K562 (cell line): ENCODE measurements around the gene CLCF1. TPM values are rescaled to one million over a fixed set of nuclear protein-coding genes. Genes with fewer than 3 reads are reported as not detected.

Experiments used
- ATAC-seq: fragments of 200-7000 bp; cut with Tn5 transposase; 3 replicates; pipeline ENCODE4 v1.9.1; 2020; ENCODE audit warnings: moderate library complexity
- BruUV-seq: library from RNA; stranded (reverse); fragments of 400-500 nt; replicated peaks from 2 replicates; lab custom pipeline; 2021; lab: Mats Ljungman, UMichigan
- CTCF ChIA-PET: fragments of 300-600 bp; formaldehyde crosslinking; extraction: SDS; loops from one replicate; lab custom pipeline; 2021; ENCODE audit warnings: low intra/inter-chr PET ratio; lab: Yijun Ruan, JAX
- POLR2A ChIA-PET: fragments of 300-600, 350-650 bp; sonication (Branson Sonifier 250); formaldehyde crosslinking; extraction: SDS; loops from one replicate; lab custom pipeline; 2021; ENCODE audit warnings: antibody characterized with exemption, inconsistent platforms; lab: Yijun Ruan, JAX
- DNase-seq, 4 experiments: peaks; one replicate each; pipeline versions ENCODE4 v3.0.0 to v3.0.0-alpha.2; 2011 to 2018; ENCODE audit warnings: low spot score in 3 of 4, mixed read lengths in 3 of 4; ENCODE audit errors: extremely low read depth in 1 of 4
- FAIRE-seq: peaks from 2 replicates; lab custom pipeline; 2011; peaks lifted over from hg19 to GRCh38; lab: Jason Lieb, UNC
- H2AFZ ChIP-seq: 2 replicates; pipeline ENCODE4 v1.6.0; 2011; ENCODE audit warnings: low read depth, low read length, control low read depth, inconsistent platforms
- H3K27ac ChIP-seq: fragments of 200-600 bp; 3 replicates; pipeline ENCODE4 v1.8.0; 2011; ENCODE audit warnings: low read depth, mild to moderate bottlenecking, control low read depth, inconsistent platforms, low read length, moderate library complexity, mixed read lengths; ENCODE audit errors: extremely low read depth
- H3K27me3 ChIP-seq, 2 experiments: fragments of 300-600 bp in 1 of 2; 2 replicates in 1 of 2; 3 replicates in 1 of 2; pipeline versions ENCODE4 v1.6.0 to v1.8.0; 2011; ENCODE audit warnings: inconsistent platforms in 2 of 2, low read length in 2 of 2, mild to moderate bottlenecking in 1 of 2, mixed read lengths in 1 of 2, moderate library complexity in 1 of 2; ENCODE audit not compliant: control insufficient read depth in 2 of 2, insufficient read depth in 2 of 2
- H3K36me3 ChIP-seq: fragments of 300-600 bp; 3 replicates; pipeline ENCODE4 v1.8.0; 2011; ENCODE audit warnings: mild to moderate bottlenecking, low read length, inconsistent platforms; ENCODE audit not compliant: control insufficient read depth, insufficient read depth
- H3K4me1 ChIP-seq, 2 experiments: fragments of 200-600 bp in 1 of 2; replicated peaks in 1 of 2; 2 replicates in 1 of 2; 3 replicates in 1 of 2; pipeline versions ENCODE4 v1.5.1 to v1.8.0; 2011; ENCODE audit warnings: inconsistent platforms in 2 of 2, low read length in 2 of 2, mild to moderate bottlenecking in 1 of 2, mixed read lengths in 1 of 2, moderate library complexity in 1 of 2; ENCODE audit not compliant: control insufficient read depth in 2 of 2, insufficient read depth in 2 of 2
- H3K4me2 ChIP-seq: 2 replicates; pipeline ENCODE4 v1.6.1; 2011; ENCODE audit warnings: low read length, control low read depth, inconsistent platforms, mixed read lengths; ENCODE audit not compliant: insufficient read depth
- H3K4me3 ChIP-seq: fragments of 200-600 bp; sonication (generic), shearing (Covaris generic); 2 replicates; pipeline ENCODE4 v1.5.1; 2016; ENCODE audit warnings: control low read depth, inconsistent platforms
- H3K79me2 ChIP-seq: fragments of 200-600 bp; 3 replicates; pipeline ENCODE4 v1.8.0; 2011; ENCODE audit warnings: low read length, inconsistent platforms; ENCODE audit not compliant: control insufficient read depth, insufficient read depth
- H3K9ac ChIP-seq, 2 experiments: 2 replicates each; pipeline versions ENCODE4 v1.6.0 to v1.6.1; 2011; ENCODE audit warnings: low read depth in 2 of 2, low read length in 2 of 2, control low read depth in 1 of 2, inconsistent platforms in 1 of 2, mild to moderate bottlenecking in 1 of 2, mixed read lengths in 1 of 2; ENCODE audit not compliant: insufficient read depth in 1 of 2
- H3K9me1 ChIP-seq: one replicate; pipeline ENCODE4 v1.6.0; 2011; ENCODE audit warnings: inconsistent platforms, mild to moderate bottlenecking, low read length, moderate library complexity; ENCODE audit not compliant: control insufficient read depth, insufficient read depth
- H3K9me3 ChIP-seq: replicated peaks from 2 replicates; pipeline ENCODE4 v1.5.1; 2011; ENCODE audit warnings: low read depth, low read length, inconsistent platforms; ENCODE audit not compliant: control insufficient read depth, insufficient read depth
- H4K20me1 ChIP-seq: replicated peaks from 2 replicates; pipeline ENCODE4 v1.6.1; 2011; ENCODE audit warnings: low read length, inconsistent platforms, mixed read lengths; ENCODE audit not compliant: control insufficient read depth, insufficient read depth
- DPF2 ChIP-seq: fragments of 450-650 bp; IDR thresholded peaks from 2 replicates; pipeline ENCODE4 v1.6.1; 2016
- KLF13 ChIP-seq: fragments of 450-650 bp; IDR thresholded peaks from 2 replicates; pipeline ENCODE4 v1.6.1; 2016; ENCODE audit warnings: missing genetic modification characterization, low read depth, mild to moderate bottlenecking, missing compliant biosample characterization, moderate library complexity, borderline replicate concordance
- MED1 ChIP-seq: sonication (generic); formaldehyde crosslinking; IDR thresholded peaks from 2 replicates; pipeline ENCODE4 v1.8.1; 2023; ENCODE audit warnings: missing genetic modification reagents, borderline replicate concordance
- NFIC ChIP-seq: fragments of 450-650 bp; IDR thresholded peaks from 2 replicates; pipeline ENCODE4 v1.6.1; 2017; ENCODE audit warnings: mild to moderate bottlenecking, inconsistent platforms
- POLR2G ChIP-seq: fragments of 200-400 bp; formaldehyde crosslinking; IDR thresholded peaks from 2 replicates; pipeline ENCODE4 v1.6.1; 2017; ENCODE audit warnings: low read depth, mild to moderate bottlenecking, antibody characterized with exemption, low read length, moderate library complexity
- PTRF ChIP-seq: fragments of 450-650 bp; IDR thresholded peaks from 2 replicates; pipeline ENCODE4 v1.6.1; 2016; ENCODE audit warnings: mild to moderate bottlenecking, missing genetic modification characterization, missing compliant biosample characterization
- SMAD4 ChIP-seq: fragments of 250-450 bp; sonication (Bioruptor Pico); conservative IDR thresholded peaks from 2 replicates; pipeline ENCODE4 v1.8.0; 2021; ENCODE audit warnings: inconsistent platforms, mild to moderate bottlenecking, moderate library complexity
- TAL1 ChIP-seq: fragments of 450-650 bp; IDR thresholded peaks from 2 replicates; pipeline ENCODE4 v1.6.1; 2016; ENCODE audit warnings: mild to moderate bottlenecking
- ZKSCAN1 ChIP-seq: fragments of 150-350 bp; IDR thresholded peaks from 2 replicates; pipeline ENCODE4 v1.6.1; 2016; ENCODE audit warnings: low read depth, low read length
- ZNF212 ChIP-seq: fragments of 450-650 bp; formaldehyde crosslinking; IDR thresholded peaks from 2 replicates; pipeline ENCODE4 v1.4.0; 2020; ENCODE audit warnings: mild to moderate bottlenecking
- ZNF740 ChIP-seq, 3 experiments: fragments of 200-800 bp in 1 of 3; sonication (Bioruptor generic) in 1 of 3; sonication (generic) in 1 of 3; formaldehyde crosslinking in 1 of 3; IDR thresholded peaks; 2 replicates each; pipeline versions ENCODE4 v1.6.1 to v1.8.0; 2016 to 2022; ENCODE audit warnings: mild to moderate bottlenecking in 2 of 3, missing compliant biosample characterization in 2 of 3, missing genetic modification characterization in 2 of 3, missing genetic modification reagents in 1 of 3
- ZZZ3 ChIP-seq: fragments of 450-650 bp; IDR thresholded peaks from 2 replicates; pipeline ENCODE4 v1.6.1; 2016; ENCODE audit warnings: antibody characterized with exemption, mild to moderate bottlenecking, moderate library complexity
- WGBS: fragments of 100-300 bp; shearing (Covaris generic); methylation state at CpG from one replicate; pipeline ENCODE4 v1.1.6; 2016; ENCODE audit warnings: low coverage, mixed read lengths; ENCODE audit not compliant: insufficient coverage; ENCODE audit errors: missing lambda C conversion rate; 5-methylcytosine and 5-hydroxymethylcytosine counted together
- in situ Hi-C: fragments of 300-500 bp; cut with MboI; formaldehyde crosslinking; loops from 4 replicates; pipeline ENCODE4 v1.15.0; 2018; ENCODE audit warnings: inconsistent platforms, mixed read lengths
- intact Hi-C: fragments of 100-400 bp; cut with micrococcal nuclease; formaldehyde crosslinking; loops from 2 replicates; pipeline ENCODE4 v1.14.2; 2022
- polyA plus RNA-seq, 8 experiments: library from polyadenylated mRNA; depleted of rRNA in 4 of 8; stranded (reverse) in 5 of 8; unstranded in 3 of 8; fragments of >200 nt; fragmentation: Nextera tagmentation in 2 of 8; fragmentation: Illumina TruSeq in 1 of 8; extraction: Ambion mirVana in 2 of 8; extraction: Trizol in 1 of 8; gene quantifications; 2 replicates each; pipeline versions ENCODE4 v1.2.1 to v1.2.3, GENCODE V29; 2011 to 2014; ENCODE audit warnings: inconsistent platforms in 1 of 8, missing spikeins in 1 of 8
- total RNA-seq, 7 experiments: library from RNA; depleted of rRNA in 6 of 7; stranded (reverse); fragments of >200 nt in 6 of 7; fragmentation: Illumina TruSeq in 2 of 7; extraction: Trizol in 2 of 7; gene quantifications; 2 replicates each; pipeline versions ENCODE4 v1.2.1 to v1.2.3, GENCODE V29; 2011 to 2021; ENCODE audit warnings: low replicate concordance in 1 of 7
- TF ChIP-seq, protein P1 (sequence below): sonication (generic); formaldehyde crosslinking; IDR thresholded peaks from 2 replicates; pipeline ENCODE4 v1.8.0; 2022; ENCODE audit warnings: mild to moderate bottlenecking, missing genetic modification reagents, borderline replicate concordance
- TF ChIP-seq, protein P2 (sequence below): fragments of 450-650 bp; conservative IDR thresholded peaks from 2 replicates; pipeline ENCODE4 v1.6.1; 2016; ENCODE audit warnings: missing genetic modification characterization, low read depth, mild to moderate bottlenecking, missing compliant biosample characterization, moderate library complexity

CLCF1 gene
- total and polyA plus RNA-seq, 9 of the 15 experiments (the other 6 are each of a cell fraction or from before 2014, with no cell fraction given): 0.49 to 5.8 (median 3.0) TPM

DNA sequence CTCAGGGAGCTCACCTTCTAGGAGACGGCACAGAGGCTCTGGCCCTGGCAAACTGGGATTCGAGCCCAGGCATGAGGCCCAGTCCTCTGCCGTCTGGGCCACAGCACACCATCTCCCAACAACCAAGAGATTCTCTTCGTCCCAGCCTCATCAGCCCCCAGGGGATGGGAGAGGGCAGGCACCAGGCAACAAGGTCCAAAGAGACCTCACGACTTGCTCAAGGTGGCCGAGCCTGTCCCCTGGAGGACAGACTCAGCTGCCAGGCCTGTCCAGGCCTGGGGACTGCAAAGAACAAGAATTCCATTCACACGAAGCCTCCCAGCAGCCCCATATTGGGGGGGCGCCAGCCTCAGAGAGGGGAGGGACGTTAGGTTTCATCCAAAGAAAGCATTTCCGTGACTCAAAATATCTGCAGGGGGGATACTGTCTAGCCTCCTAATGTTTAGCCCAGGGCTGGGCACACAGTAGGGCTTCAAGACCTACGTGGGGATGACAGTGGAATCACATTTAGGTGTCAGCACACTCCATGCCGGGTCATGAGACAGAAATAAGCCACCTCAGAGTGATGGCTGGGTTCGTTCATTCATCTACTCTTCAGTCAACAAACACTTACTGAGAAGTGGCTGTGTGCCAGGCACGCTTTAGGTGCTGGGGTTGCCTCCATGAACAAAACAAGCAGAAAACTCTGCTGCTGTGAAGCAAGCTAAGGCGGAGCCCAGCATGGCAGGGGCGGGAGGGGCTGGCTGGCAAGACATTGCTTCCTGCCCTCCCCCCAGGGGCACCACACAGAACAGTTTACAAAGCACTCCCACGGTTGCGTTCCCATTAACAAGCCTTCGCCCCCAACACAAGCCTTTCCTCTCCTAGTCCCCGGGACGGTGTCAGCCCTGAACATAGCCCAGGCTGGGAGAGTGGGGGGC, 43.3 kb upstream of the CLCF1 start:
- WGBS: 40% methylated on average over 21 of the region's 21 CpGs
- TF ChIP-seq ZZZ3: no peak
- TF ChIP-seq ZNF212 (CRISPR knock-in tag): no peak
- TF ChIP-seq DPF2: no peak
- TF ChIP-seq ZKSCAN1: peak; percentile 96
- no peak for TF ChIP-seq KLF13
- TF ChIP-seq TAL1: no peak
- TF ChIP-seq SMAD4: no peak
- peak; percentile 32; the same call in 1 of the 2 replicates for TF ChIP-seq ZNF740 (CRISPR knock-in tag; IDR thresholded peaks at IDR 0.05)
- no peak for TF ChIP-seq ZNF740 (tag; IDR thresholded peaks at IDR 0.05)
- peak; percentile 68 for TF ChIP-seq NFIC
- TF ChIP-seq PTRF (tag): no peak
- TF ChIP-seq, protein P1, sequence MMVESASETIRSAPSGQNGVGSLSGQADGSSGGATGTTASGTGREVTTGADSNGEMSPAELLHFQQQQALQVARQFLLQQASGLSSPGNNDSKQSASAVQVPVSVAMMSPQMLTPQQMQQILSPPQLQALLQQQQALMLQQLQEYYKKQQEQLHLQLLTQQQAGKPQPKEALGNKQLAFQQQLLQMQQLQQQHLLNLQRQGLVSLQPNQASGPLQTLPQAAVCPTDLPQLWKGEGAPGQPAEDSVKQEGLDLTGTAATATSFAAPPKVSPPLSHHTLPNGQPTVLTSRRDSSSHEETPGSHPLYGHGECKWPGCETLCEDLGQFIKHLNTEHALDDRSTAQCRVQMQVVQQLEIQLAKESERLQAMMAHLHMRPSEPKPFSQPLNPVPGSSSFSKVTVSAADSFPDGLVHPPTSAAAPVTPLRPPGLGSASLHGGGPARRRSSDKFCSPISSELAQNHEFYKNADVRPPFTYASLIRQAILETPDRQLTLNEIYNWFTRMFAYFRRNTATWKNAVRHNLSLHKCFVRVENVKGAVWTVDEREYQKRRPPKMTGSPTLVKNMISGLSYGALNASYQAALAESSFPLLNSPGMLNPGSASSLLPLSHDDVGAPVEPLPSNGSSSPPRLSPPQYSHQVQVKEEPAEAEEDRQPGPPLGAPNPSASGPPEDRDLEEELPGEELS: no peak
- TF ChIP-seq MED1 (CRISPR knock-in tag): no peak
- 0 out of 2 replicates have a peak, but pooled peaks have one; percentile 27 for TF ChIP-seq POLR2G
- TF ChIP-seq, protein P2, sequence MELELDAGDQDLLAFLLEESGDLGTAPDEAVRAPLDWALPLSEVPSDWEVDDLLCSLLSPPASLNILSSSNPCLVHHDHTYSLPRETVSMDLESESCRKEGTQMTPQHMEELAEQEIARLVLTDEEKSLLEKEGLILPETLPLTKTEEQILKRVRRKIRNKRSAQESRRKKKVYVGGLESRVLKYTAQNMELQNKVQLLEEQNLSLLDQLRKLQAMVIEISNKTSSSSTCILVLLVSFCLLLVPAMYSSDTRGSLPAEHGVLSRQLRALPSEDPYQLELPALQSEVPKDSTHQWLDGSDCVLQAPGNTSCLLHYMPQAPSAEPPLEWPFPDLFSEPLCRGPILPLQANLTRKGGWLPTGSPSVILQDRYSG (tag): no peak
- Histone ChIP-seq H3K27me3 (no peaks in the 10 kb centered on the region), H3K36me3 (no peaks in the 10 kb centered on the region), H4K20me1 (no peaks in the 10 kb centered on the region; the same call in 1 of the 2 replicates), H3K79me2 (peaks cover 8% of the 10 kb centered on the region; the same call in 1 of the 3 replicates), H3K4me2 (no peak overlapping the region), H2AFZ (no peak overlapping the region), H3K9me1 (no peaks in the 10 kb centered on the region), H3K9ac (no peak overlapping the region), H3K27ac (no peak overlapping the region), H3K4me3 (no peak overlapping the region), H3K9me3 (no peaks in the 10 kb centered on the region), H3K4me1 (peaks cover 19 to 77% of the 10 kb centered on the region in 2 experiments)
- POLR2A ChIA-PET: interaction anchor here (0.7 to 2.3 kb wide), 4 partner anchors 8 to 622 kb away, joined by 3 to 8 read pairs (median 5); partner anchors contain the start of gene PPP1CA
- ATAC-seq: no peak
- no peak for DNase-seq
- BruUV-seq: no TSS peak
- in situ Hi-C loops (no loop called here), intact Hi-C loops (no loop called here)
- CTCF ChIA-PET: no interaction called here
- FAIRE-seq: peak; percentile 69
